Progenitor cell of endocrine pancreas (in vitro differentiated cells): Measurements from ENCODE around the gene DCUN1D2. TPM values are rescaled to one million over a fixed set of nuclear protein-coding genes. Genes with fewer than 3 reads are reported as not detected.

Source experiments
- DNase-seq: peaks from one replicate; pipeline ENCODE4 v3.0.0; 2021; ENCODE audit warnings: low spot score; ENCODE audit not compliant: unreplicated experiment
- H3K27ac Mint-ChIP-seq: 2 replicates; pipeline ENCODE4 v1.8.0; 2021; ENCODE audit warnings: mild to moderate bottlenecking, moderate library complexity, mixed read lengths
- H3K27me3 Mint-ChIP-seq: 2 replicates; pipeline ENCODE4 v1.8.0; 2021; ENCODE audit warnings: mixed read lengths
- H3K36me3 Mint-ChIP-seq: 2 replicates; pipeline ENCODE4 v1.8.0; 2022; ENCODE audit warnings: mixed read lengths; ENCODE audit not compliant: insufficient read depth
- H3K4me1 Mint-ChIP-seq: 2 replicates; pipeline ENCODE4 v1.8.0; 2021; ENCODE audit warnings: low read depth, mixed read lengths
- H3K4me3 Mint-ChIP-seq: 2 replicates; pipeline ENCODE4 v1.8.0; 2021; ENCODE audit warnings: low read depth, mild to moderate bottlenecking, moderate library complexity, mixed read lengths
- H3K9me3 Mint-ChIP-seq: 2 replicates; pipeline ENCODE4 v1.8.0; 2021; ENCODE audit warnings: low read depth, mixed read lengths
- total RNA-seq: library from RNA; stranded (reverse); gene quantifications from 2 replicates; pipeline ENCODE4 v1.2.1, GENCODE V29; 2021
- TF ChIP-seq, protein P1 (sequence below): fragments of 200-600 bp; sonication (generic); IDR thresholded peaks from one replicate; pipeline ENCODE4 v1.5.0; 2021; ENCODE audit warnings: antibody characterized with exemption, mild to moderate bottlenecking; ENCODE audit not compliant: unreplicated experiment

The DCUN1D2 gene
- total RNA-seq, 1 donor from 2014 or later, result 51.2 TPM

DNA sequence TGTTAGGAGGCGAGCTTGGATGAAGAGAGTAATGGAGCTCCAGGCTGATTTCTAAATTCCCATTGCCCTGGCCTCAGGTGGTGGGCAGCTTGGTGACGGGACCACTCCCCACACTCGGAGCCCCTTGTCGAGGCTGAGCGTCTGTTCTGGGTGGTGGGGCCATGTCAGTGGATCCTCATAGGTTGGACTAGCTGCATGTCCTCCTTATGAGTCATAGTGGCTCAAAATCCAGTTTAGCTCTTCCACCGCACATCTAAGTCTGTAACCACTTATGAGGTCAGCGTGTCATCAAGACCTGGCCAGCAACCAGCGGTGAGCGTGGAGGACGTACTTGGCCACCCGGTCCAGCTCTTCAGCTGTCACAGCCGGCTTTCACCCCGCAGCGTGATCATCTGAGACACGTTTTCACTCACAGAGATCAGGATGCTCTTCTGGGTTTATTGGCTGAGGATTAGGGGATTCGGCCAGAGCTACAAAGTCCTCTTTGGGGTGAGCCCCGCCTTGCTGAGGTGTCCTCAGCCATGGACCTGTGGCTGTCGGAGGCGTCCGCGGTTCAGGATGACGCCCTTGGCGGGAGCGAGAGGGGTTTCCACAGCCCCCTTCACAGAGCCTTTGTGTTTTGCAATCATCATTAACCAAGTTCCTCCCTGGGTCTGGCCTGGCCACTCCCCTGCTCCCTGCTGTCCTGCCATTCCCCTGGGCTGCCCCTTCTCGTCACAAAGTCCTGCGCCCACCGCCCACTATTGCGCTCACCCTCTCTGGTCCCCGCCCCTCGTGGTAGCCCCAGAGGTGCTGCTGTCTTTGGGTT, 79.1 kb downstream of the DCUN1D2 start:
- Mint-ChIP-seq H3K27me3 (peaks cover 3% of the 10 kb centered on the region), H3K9me3 (no peaks in the 10 kb centered on the region), H3K4me3 (no peak overlapping the region), H3K4me1 (no peaks in the 10 kb centered on the region), H3K36me3 (peaks cover 2% of the 10 kb centered on the region), H3K27ac (no peak overlapping the region)
- TF ChIP-seq, protein P1, sequence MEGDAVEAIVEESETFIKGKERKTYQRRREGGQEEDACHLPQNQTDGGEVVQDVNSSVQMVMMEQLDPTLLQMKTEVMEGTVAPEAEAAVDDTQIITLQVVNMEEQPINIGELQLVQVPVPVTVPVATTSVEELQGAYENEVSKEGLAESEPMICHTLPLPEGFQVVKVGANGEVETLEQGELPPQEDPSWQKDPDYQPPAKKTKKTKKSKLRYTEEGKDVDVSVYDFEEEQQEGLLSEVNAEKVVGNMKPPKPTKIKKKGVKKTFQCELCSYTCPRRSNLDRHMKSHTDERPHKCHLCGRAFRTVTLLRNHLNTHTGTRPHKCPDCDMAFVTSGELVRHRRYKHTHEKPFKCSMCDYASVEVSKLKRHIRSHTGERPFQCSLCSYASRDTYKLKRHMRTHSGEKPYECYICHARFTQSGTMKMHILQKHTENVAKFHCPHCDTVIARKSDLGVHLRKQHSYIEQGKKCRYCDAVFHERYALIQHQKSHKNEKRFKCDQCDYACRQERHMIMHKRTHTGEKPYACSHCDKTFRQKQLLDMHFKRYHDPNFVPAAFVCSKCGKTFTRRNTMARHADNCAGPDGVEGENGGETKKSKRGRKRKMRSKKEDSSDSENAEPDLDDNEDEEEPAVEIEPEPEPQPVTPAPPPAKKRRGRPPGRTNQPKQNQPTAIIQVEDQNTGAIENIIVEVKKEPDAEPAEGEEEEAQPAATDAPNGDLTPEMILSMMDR, result no peak
- DNase-seq, result no peak

DNA sequence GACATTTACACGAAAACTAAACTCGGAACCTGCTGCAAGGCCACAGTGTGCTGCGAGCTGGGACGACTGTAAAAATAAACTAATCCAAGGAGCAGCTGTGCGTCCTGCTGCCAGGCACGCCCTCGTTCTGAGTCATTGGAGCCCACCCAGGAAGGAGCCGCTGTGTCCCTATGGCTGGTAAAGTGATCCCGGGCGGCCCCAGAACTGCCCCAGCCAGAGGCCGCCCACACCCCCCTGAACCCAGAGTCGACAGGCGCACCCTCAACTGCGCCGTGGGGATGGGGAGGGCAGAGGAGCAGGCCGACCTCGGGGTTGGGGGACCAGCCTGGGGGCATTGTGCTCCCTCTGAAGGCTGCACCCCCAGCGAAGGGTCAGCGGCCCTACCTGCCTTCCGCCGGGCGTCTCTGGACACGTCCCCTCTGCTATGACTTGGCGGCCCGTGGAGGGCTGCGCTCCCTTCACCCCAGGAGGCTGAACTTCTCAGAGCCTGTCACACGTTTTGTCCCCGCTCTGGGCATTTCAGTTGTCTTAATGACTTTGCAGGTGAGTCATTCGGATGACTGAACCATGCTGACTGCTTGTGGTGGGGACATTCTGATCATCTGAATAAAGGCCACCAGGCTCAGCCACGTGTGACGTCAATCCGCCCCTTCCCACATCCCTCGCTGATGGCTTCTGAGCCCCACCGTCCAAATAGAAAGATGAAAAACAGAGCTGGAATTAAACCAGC, 79.9 kb downstream of the DCUN1D2 start:
- Mint-ChIP-seq H3K9me3 (no peaks in the 10 kb centered on the region), H3K27me3 (peaks cover 3% of the 10 kb centered on the region), H3K27ac (no peak overlapping the region), H3K4me3 (no peak overlapping the region), H3K4me1 (no peaks in the 10 kb centered on the region), H3K36me3 (peaks cover 2% of the 10 kb centered on the region)
- DNase-seq, result no peak
- TF ChIP-seq, protein P1, result no peak

DNA sequence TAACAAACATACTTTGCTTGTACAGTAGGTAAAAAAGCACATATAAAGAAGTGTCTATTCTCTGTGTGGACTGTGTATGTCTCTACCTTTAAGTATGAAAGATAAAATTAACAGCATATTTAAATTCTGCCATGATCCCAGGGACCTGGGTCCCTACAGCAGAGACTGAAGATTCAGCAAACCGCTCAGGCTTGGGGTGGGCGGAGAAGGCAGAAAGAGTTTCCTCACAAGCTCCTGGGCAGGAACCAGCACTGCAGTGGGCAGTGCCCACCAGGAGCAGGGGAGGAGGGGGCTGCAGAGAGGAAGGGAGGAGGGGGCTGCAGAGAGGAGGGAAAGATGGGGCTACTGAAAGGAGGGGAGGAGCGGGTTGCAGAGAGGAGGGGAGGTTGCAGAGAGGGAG, 81.9 kb downstream of the DCUN1D2 start:
- TF ChIP-seq, protein P1, result no peak
- H3K9me3 Mint-ChIP-seq, result no peaks in the 10 kb centered on the region
- no peaks in the 10 kb centered on the region for H3K4me1 Mint-ChIP-seq
- no peak overlapping the region for H3K4me3 Mint-ChIP-seq
- H3K27me3 Mint-ChIP-seq, result peaks cover 3% of the 10 kb centered on the region
- H3K27ac Mint-ChIP-seq, result no peak overlapping the region
- no peak for DNase-seq
- H3K36me3 Mint-ChIP-seq, result peaks cover 2% of the 10 kb centered on the region

DNA sequence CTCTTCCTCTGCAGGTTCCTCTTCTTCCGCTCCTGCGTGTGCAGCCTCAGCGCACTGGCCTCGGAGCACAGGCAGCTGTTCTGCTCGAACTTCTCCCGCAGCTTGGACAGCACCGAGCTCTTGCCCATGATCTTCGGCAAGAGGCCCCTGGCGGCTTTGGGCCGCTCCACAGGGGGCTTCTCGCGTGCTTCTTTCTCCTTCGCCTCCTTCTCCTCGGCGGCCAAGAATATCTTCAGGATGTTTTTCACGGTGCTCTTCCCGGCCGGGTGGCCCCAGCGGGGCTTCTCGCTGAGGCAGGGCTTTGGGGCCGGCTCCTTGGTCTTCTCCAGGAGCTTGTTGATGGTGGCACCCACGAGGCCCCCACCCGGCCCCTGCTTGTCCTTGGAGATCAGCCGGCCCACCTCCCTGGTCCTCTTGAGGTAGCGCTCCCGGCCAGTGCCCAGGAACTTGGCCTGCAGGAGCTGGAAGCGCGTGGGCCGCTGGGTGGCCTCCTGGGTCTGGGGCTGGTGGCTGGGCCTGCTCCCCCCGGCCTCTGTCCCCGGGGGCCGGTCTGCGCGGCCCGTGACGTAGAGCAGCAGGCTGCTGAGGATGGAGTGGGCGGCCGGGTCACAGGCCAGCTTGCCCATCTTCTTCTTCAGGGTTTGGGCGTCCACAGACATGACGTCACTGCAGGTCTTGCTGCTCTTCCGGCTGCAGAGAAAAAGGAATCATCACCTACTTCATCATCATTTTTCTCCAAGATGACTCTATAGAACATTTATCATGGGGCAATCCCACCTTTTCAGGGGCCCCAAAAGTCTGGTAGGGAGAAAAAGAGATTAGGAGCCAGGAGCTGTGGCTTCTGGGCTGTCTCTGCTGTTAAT, 82.7 kb downstream of the DCUN1D2 start:
- H3K4me1 Mint-ChIP-seq, result no peaks in the 10 kb centered on the region
- peaks cover 3% of the 10 kb centered on the region for H3K27me3 Mint-ChIP-seq
- H3K9me3 Mint-ChIP-seq, result no peaks in the 10 kb centered on the region
- no peak overlapping the region for H3K27ac Mint-ChIP-seq
- TF ChIP-seq, protein P1, result no peak
- H3K36me3 Mint-ChIP-seq, result no peaks in the 10 kb centered on the region
- DNase-seq, result no peak
- H3K4me3 Mint-ChIP-seq, result no peak overlapping the region

DNA sequence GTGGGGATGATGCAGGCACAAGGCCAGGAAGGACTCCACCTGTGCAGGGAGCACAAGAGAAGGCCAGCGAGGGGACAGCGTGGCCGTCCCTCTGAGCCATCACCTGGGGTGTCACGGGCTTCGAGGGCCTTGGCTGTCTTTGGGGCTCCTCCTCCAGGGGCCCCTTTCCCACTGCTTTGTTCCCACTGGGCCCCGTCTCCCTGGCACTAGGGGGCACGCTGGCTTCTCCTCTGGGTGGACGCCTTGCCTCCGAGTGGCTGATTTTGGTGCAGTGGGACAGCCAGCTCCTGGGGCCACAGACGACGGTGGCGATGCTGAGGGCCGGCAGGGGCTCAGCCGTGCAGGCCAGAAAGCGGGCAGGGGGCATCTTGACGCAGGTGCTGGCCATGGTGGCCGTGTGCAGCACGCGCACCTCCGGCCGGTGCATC, 83.4 kb downstream of the DCUN1D2 start:
- DNase-seq, result no peak
- H3K36me3 Mint-ChIP-seq, result no peaks in the 10 kb centered on the region
- no peak overlapping the region for H3K4me3 Mint-ChIP-seq
- H3K9me3 Mint-ChIP-seq, result no peaks in the 10 kb centered on the region
- TF ChIP-seq, protein P1, result no peak
- H3K27ac Mint-ChIP-seq, result no peak overlapping the region
- H3K4me1 Mint-ChIP-seq, result no peaks in the 10 kb centered on the region
- peaks cover 3% of the 10 kb centered on the region for H3K27me3 Mint-ChIP-seq
